Effector CD4-positive, alpha-beta T cell (primary cell): ENCODE results near the gene LTK.
"Not testable (repeated sequence)": the region's sequence is repeated elsewhere in the genome, so short reads cannot be mapped to it uniquely, and the experiment has no call there.

Experiments used
- DNase-seq: peaks from one replicate; pipeline ENCODE4 v3.0.0-alpha.2; 2020

The LTK gene

DNA sequence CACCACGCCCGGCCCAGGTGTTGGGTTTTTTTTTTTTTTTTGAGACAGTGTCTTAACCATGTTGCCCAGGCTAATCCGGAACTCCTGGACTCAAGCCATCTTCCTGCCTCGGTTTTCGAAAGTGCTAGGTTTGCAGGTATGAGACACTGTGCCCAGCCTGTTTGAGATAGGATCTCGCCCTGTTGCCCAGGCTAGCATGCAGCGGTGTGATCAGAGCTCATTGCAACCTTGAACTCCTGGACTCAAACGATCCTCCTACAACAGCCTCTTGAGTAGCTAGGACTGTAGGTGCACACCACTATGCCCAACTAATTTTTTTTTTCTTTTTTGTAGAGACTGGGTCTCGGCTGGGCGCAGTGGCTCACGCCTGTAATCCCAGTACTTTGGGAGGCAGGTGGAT lies 40.2 kb downstream of the LTK start:
- DNase-seq = no peak

DNA sequence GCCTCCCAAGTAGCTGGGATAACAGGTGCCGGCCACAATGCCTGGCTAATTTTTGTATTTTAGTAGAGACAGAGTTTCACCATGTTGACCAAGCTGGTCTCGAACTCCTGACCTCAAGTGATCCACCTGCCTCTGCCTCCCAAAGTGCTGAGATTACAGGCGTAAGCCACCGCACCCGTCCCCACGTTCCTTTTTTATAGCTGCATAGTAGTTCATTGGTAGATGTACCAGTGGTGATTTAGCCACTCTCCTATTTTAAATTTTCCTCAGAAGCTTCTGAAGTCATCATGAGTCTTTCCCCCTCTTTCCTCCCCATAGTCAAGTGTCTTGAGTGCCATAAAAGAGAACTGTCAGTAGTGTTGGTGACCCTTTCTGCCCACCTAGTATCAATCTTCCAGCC lies 44.0 kb downstream of the LTK start:
- not testable (repeated sequence) for DNase-seq

DNA sequence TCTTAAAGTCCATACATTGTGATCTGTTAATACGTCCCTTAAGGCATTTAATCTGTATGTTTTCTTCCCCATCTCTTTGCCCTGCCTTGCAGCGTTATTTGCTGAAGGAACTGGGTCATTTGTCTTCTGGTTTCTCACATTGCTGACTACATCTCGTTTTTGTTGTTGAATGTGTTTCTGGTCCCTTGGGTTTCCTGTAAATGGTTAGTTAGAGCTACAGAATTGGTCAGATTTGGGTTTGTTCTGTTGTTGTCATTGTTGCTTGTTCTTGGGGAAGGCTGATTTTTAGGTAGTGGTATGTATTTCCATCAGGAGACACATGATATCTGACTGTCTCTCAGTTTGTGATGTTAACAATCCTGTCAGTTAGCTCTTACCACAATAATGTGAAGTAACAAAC lies 46.9 kb downstream of the LTK start:
- DNase-seq = no peak

DNA sequence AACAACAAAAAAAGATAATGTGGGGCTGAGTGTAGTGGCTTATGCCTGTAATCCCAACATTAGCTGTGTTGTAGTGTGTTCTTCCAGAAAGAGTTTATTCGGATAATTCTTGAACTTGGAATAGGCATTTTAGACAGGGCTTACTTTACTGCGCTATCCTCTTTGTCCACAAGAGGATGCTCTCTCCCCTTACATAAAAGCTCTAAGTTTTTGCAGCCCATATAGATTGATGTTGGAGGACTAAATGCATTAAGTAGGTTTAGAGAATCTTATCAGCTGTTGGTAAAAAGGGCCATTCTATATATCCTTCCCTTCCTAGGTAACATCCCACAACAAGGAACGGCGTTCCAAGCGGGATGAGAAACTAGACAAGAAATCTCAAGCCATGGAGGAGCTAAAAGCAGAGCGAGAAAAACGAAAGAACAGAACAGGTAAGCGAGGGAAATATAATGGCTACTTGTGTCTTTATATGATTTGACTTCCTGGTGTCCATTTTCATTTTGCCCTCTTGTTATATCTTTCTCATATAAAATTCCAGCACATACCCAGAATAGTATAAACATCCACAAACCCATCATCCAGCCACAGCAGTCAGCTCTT lies 47.7 kb downstream of the LTK start:
- DNase-seq = no peak

DNA sequence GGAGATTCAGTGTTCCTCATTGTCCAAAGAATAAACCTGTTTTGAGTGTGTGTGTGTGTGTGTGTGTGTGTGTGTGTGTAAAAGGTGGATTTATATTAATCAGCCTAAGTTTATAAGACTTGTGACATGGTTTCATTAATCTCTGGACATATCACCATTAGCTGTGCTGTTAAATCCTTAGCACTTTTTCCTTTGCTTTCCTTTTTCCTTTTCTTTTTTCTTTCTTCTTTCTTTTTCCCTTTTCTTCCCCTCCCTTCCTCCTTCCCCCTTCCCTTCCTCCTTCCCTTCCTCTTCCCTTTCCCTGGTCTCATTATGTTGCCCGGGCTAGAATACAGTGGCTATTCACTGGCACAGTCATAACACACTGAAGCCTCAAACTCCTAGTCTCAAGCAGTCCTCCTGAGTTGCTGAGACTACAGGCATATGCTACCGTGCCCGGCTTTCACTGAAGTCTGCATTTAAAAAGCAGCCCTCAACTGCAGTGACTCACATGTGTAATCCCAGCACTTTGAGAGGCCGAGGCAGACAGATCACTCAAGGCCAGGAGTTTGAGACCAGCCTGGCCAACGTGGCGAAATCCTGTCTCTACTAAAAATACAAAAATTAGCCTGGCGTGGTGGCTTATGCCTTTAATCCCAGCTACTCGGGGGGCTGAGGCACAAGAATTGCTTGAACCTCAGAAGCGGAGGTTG lies 48.6 kb downstream of the LTK start:
- no peak for DNase-seq

DNA sequence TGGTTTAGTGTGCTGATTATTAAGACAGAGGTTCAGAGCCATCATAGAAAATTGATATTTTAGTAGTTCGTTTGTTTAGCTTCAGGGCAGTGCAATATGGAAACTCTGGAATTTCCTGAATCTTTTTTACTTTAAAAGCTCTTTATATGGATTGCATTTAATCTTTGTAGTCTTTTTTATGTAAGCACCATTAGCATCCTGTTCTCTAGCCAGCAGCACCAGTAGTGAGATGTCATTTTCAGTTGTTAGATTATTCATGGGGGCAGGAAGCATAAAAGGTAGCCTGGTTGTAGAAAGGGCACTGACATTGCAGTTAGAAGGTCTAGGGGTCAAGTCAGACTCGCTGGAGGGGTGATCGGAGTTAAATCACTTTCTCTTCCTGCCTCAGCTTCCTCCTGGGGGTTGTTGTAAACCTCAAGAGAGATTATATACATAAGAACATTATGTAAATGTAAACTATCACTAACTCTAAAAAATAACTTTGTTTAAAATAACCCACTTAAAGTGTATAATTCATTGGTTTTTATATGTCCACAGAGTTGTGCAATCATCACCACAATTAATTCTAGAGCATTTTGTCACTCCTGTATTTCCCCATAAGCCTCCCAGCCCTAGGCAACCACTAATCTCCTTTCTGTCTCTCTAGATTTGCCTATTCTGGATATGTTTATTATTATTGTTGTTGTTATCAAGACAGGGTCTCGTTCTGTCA lies 51.4 kb downstream of the LTK start:
- no peak for DNase-seq
